ENCODE measurements around the gene SLC2A6.

- no peak for TF ChIP-seq POLR2AphosphoS5 (IDR thresholded peaks at IDR 0.05)
- TF ChIP-seq EP300 (IDR thresholded peaks at IDR 0.05): no peak
- TF ChIP-seq CTCF (IDR thresholded peaks at IDR 0.05): no peak
Measured at GRCh38 chr9:133440874-133441273, 38.0 kb downstream of the SLC2A6 start.
